M059J (cell line): ENCODE results near the gene FANCD2. TPM values are rescaled to one million over a fixed set of nuclear protein-coding genes. Genes with fewer than 3 reads are reported as not detected.
"Not testable (repeated sequence)": the region's sequence is repeated elsewhere in the genome, so short reads cannot be mapped to it uniquely, and the experiment has no call there.

Experiments used
- DNase-seq: peaks from one replicate; pipeline ENCODE4 v3.0.0-alpha.2; 2012; ENCODE audit warnings: low read depth
- total RNA-seq: library from RNA; depleted of rRNA; stranded (reverse); fragments of >200 nt; shearing (Covaris generic); gene quantifications from 2 replicates; pipeline ENCODE4 v1.2.3, GENCODE V29; 2014

FANCD2 gene
- total RNA-seq, 1 experiment from 2014 or later, result 16.0 TPM

DNA sequence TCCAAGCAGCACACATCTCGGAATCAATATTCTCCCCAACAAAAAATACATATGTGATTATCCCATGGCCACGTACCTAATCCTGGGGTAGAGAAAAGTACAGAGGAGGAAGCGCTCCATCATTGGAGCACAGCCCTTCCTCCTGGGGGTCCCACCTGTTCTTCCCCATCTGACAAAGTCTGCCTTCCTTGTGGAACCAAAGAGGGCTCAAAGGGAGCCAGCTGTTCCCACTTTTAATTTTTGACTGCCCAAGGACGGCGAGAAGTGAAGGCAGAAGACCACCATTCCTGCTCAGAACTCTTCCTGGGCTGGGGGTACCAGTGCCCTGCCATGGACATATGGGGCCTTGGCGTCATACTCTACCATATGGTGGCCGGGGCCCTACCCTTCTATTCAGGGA, 14.1 kb upstream of the FANCD2 start:
- no peak for DNase-seq

DNA sequence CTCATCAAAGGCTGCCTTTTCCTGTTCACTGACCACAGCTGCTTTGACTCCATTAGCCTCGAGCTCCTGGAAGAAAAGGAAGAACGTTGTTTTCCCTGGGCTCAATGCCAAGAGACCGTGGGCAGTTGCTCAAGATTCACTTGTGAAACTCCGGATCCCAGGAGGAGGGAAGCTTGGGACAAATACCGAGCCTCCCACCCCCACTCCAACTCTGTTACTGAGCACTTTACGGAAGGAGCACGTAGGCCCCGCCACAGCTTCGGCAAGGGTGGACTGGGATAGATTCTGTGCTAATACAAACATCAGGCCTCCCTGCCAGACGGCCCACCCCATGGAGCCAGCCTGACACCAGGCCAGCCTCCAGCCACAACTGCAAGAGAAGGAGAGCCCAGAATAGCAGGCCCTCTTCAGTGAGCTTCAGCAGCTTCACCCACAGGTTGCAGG, 10.8 kb upstream of the FANCD2 start:
- DNase-seq, result peak; percentile 91

GRCh38 chr3:10017636-10018292, 8.5 kb upstream of the FANCD2 start:
- DNase-seq, result peak; percentile 94

DNA sequence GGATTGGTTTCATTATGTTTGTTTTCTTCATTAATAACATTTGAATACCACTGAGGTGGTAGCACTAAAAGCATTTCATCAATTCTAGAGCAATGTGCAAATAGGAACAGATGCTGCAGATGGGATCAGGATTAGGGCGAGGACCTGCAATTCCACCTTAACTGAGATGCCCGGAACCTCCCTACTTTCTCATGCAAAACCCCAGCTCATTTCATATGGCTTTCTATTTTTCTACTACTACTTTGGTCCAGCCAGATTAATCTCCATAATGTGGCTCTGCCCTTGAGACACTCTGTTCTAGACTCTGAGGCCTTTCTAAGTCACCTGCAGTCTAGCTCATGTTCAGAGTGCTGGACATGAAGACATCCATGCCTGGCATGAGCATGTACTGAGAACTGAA, 7.4 kb upstream of the FANCD2 start:
- DNase-seq, result not testable (repeated sequence)

DNA sequence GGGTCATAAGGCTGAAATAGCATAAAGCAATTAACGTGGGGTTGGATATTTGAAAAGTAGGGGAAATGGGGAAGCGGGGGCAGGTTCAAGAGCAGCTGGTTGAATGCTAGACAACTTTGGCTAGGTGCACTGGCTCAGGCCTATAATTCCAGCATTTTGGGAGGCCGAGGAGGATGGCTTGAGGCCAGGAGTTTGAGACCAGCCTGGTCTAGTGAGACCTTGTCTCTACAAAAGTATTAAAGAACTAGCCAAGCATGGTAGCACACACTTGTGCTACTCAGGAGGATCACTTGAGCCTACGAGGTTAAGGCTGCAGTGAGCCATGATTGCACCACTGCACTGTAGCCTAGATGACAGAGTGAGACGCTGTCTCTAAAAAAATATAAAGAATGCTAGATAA, 6.9 kb upstream of the FANCD2 start:
- DNase-seq, result no peak

DNA sequence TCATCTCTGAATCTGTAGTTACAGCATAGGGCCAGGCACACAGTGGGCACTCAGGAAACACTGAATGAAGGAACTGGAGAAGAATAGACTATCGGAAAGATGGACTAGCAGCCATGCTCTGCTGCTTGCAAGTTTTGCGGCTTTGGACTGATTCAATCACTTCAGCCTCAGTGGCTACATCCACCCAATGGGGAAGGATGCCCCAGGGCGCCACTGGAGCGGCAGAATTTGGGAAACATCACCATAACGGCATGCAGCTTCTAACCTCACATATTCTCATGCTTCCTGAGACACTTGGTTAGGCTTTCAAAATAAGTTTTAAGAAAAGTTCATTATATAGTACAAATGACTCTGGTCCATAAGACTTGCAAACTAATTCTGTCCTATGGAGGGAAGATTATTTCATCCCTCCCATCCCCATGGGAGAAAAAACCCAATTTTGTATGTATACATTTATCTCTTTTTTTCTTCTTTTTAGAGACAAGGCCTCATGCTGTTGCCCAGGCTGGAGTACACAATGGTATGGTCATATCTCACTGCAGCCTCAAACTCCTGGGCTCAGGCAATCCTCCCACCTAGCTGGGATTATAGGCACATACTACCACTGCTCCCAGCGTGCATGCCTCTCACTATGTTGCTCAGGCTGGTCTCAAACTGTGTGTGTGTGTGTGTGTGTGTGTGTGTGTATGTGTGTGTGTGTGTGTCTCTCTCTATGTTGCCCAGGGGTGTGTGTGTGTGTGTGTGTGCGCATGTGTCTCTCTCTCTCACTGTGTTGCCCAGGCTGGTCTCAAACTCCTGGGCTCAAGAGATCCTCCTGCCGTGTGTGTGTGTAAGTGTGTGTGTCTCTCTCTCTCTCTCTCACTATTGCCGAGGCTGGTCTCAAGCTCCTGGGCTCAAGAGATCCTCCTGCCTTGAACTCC, 4.1 kb upstream of the FANCD2 start:
- peak; percentile 60 for DNase-seq

DNA sequence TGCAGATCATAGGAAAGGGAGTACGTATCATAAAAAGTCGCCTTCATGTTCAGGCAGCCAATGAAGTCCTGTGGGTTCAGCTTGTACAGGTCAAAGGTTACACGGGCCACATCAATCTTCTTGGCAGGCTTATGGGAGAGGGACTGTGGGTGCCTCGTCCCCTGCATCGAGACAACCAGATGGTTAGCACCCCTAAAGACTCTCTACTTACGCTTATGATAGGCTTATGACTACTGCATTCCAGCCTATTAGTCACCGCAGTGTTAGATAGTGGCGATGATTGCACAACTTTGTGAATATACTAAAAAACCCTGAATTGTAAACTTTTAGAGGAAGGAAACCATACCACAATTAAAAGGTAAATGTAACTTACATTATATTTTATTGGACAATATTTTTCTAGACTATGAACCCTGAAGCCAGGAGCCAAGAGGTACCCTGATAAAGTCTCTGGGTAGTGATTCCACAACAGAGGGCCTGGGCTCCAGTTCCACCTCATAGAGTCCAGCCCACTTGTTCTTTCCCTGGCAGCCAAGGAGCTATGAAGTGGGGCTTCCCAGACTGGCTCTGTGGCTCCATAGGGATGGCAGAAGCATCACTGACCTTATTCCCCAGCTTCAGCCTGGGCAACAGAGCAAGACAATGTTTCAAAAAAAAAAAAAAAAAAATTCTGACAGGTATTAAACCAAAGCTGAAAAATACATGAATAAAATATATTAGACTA, 2.5 kb upstream of the FANCD2 start:
- peak; percentile 80 for DNase-seq

GRCh38 chr3:10025205-10026083, 793 bp upstream of the FANCD2 start:
- no peak for DNase-seq

- DNase-seq, result no peak
Measured at GRCh38 chr3:10041034-10041433, 14.8 kb downstream of the FANCD2 start.

DNA sequence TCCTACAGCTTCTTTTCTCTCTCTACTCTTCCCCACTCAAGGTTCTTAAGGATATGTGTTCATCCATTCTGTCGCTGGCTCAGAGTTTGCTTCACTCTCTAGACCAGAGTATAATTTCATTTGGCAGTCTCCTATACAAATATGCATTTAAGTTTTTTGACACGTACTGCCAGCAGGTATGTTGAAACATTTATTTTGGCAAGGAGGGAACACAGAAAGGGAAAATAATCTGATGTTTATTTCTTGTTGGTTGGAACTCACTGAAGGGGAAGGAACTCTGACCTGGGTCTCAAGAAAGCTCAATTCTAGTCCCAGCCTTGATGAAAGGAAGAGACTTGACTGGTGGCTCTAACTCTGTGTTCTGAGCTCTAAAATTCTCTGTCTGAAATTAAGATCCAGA, 21.6 kb downstream of the FANCD2 start:
- no peak for DNase-seq

DNA sequence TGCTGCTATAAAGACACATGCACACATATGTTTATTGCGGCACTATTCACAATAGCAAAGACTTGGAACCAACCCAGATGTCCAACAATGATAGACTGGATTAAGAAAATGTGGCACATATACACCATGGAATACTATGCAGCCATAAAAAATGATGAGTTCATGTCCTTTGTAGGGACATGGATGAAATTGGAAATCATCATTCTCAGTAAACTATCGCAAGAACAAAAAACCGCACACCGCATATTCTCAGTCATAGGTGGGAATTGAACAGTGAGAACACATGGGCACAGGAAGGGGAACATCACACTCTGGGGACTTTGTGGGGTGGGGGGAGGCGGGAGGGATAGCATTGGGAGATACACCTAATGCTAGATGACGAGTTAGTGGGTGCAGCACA, 26.8 kb downstream of the FANCD2 start:
- DNase-seq, result not testable (repeated sequence)

DNA sequence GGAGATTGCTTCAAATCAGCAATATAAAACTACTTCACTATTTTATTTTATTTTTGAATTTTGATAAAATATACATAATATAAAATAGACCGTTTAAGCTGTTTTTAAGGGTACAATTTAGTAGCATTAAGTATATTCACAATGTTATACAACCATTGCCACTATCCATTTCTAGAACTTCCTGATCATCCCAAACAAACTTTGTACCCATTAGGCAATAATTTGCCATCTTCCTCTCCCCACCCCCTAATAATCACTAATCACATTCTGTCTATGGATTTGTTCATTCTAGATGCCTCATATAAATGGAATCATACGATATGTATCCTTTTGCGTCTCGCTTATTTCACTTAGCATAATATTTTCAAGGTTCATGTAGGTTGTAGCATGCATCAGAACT, 28.9 kb downstream of the FANCD2 start:
- no peak for DNase-seq

GRCh38 chr3:10070077-10070476, 43.8 kb downstream of the FANCD2 start:
- DNase-seq, result not testable (repeated sequence)

GRCh38 chr3:10074666-10075065, 48.4 kb downstream of the FANCD2 start:
- no peak for DNase-seq

DNA sequence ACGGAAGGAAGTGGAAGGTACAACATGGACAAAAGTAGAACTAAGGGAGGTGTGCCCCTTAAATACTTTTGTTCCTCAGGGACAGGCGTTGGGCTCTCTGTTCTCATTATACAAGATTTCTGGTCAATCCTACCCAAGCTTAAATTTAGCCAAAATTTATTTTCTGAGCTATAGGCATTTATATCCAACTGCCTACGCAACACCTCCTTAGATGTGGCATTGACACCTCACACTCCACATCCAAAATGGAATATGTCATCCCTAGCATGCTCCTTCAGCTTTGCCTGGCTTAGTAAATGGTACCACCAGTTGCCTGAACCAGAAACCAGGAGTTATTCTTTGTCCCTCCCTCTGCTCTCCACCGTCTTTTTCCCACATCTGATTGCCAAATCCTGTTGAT, 55.6 kb downstream of the FANCD2 start:
- DNase-seq, result no peak

DNA sequence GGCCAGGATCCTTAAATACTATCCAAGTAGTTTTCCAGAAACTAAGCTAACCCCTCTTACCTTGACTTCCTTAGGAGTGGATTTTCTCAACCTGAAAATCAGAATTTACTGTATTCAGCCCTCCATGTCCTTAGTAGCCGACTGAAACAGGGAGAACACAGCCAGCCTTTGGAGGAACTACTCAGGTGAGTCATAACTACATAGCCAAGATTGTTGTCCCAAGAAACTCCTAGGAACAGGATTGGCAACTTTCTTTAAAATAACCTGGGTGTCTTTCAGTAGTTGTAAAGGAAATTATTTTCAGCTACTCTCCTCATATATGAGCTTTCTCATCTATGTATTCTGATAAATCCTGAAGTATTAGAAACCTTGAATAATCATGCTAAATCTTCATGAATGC, 59.5 kb downstream of the FANCD2 start:
- no peak for DNase-seq

- DNase-seq, result no peak
Measured at GRCh38 chr3:10088256-10088655, 62.0 kb downstream of the FANCD2 start.

DNA sequence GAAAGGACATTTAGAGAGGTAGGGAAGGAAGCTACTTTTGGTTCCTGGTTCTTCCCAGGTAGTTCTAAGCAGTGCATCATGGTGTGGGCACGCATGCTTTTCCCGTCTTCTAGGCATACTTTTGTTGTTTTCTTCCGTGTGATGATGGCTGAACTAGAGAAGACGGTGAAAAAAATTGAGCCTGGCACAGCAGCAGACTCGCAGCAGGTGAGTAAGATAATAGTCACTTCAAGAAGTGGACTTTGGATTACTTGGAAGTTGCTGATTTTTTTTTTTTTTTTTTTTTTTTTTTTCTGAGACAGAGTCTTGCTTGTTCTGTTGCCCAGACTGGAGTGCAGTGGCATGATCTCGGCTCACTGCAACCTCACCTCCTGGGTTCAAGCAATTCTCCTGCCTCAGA, 63.9 kb downstream of the FANCD2 start:
- DNase-seq, result no peak

- not testable (repeated sequence) for DNase-seq
Measured at GRCh38 chr3:10090774-10091173, 64.5 kb downstream of the FANCD2 start.

DNA sequence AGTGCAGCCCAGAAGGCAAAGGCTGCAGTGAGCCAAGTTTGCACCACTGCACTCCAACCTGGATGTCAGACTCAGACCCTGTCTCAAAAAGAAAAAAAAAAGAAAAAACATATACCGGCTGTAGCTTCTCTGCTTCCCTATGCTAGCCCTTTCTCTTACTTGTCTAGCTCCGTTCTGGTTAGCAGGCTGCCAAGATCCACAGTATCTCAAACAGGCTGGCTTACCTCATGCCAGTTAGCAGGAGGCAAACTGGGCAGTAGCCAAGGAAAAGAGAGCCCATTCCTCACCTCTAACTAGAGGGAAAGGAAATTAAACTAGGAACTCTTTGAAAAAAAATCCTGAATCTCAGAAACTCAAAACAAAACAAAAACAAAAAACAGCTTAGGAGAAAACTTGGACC, 65.2 kb downstream of the FANCD2 start:
- not testable (repeated sequence) for DNase-seq

DNA sequence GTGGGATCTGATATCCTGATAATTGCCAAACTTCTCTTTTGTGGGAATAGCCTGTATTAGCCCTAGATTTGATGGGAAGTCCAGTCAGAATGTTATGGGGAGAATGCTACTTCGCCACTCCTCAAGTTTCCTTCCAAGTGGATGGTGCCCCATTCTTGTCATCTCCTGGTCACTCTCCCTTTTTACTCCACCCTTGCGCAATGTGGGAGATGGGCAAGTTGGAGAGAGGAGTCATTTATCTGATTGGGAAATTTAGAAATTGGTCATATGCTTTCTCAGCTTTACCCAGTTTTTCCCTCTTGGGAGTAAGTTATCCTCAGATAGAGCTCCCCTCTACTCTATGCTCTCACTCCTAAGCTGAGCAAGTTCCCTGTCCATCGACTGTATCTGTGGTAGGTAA, 67.4 kb downstream of the FANCD2 start:
- DNase-seq, result no peak
